Left renal pelvis (tissue), 4 donors: ENCODE data around the gene CRACR2A. TPM values are rescaled to one million over a fixed set of nuclear protein-coding genes. Genes with fewer than 3 reads are reported as not detected.

ENCODE experiments used
- DNase-seq, 4 donors: peaks; one replicate each; pipeline ENCODE4 v3.0.0-alpha.2; 2013; ENCODE audit warnings: low read depth in 4 of 4, low spot score in 3 of 4
- polyA plus RNA-seq, 4 donors: library from polyadenylated mRNA; unstranded; fragments of 120-200 nt; gene quantifications; one replicate each; pipeline ENCODE4 v1.2.1, GENCODE V29; 2013; ENCODE audit not compliant: insufficient read length in 4 of 4

CRACR2A gene, protein sequence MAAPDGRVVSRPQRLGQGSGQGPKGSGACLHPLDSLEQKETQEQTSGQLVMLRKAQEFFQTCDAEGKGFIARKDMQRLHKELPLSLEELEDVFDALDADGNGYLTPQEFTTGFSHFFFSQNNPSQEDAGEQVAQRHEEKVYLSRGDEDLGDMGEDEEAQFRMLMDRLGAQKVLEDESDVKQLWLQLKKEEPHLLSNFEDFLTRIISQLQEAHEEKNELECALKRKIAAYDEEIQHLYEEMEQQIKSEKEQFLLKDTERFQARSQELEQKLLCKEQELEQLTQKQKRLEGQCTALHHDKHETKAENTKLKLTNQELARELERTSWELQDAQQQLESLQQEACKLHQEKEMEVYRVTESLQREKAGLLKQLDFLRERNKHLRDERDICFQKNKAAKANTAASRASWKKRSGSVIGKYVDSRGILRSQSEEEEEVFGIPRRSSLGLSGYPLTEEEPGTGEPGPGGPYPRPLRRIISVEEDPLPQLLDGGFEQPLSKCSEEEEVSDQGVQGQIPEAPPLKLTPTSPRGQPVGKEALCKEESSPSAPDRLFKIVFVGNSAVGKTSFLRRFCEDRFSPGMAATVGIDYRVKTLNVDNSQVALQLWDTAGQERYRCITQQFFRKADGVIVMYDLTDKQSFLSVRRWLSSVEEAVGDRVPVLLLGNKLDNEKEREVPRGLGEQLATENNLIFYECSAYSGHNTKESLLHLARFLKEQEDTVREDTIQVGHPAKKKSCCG
- polyA plus RNA-seq, result 1 to 10 TPM; 1.2 to 1.5 (median 1.3) TPM

DNA sequence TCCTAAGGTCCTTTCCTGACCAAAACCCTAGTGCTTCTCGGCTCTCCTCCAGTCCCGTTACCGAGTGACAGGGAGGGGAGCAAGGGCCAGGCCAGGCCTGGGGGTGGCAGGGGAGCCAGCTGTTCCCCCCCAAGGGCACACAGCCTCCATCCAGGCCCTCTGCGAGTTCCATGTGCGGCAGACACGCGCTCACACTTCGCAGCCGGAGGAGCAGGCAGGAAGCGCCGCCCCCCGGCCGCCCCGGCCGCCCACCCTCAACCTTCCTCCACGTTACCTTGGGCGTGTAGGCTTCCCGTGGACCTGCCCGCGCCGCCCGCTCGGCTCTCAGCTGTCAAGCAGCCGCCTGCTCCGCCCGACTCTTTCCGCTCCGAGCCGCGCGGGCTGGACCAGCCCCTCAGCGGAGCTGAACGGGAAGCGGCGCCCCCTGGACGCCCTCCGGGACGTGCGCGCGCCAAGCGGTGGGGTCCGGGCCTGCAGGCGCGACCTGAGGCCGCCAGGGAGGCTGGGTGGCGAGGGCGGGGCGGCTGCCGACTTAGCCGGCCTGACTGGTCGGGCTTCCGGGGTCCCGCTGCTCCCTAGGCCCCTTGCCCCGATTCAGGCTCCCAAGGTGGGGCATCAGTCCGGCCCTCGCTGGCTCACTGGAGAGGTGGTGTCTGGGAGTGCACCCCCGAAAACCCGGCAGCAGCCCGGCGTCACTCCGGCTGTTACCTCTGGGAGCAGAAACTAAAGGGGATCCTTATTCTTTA is at the start of gene CRACR2A:
Gene CRACR2A (minus strand): TSS at position 369 of the 746 bp plus-strand sequence. CDS start 56,110 bp downstream, outside the sequence.
- peak in 2 of 4 donors; percentile 36 to 50 for DNase-seq

DNA sequence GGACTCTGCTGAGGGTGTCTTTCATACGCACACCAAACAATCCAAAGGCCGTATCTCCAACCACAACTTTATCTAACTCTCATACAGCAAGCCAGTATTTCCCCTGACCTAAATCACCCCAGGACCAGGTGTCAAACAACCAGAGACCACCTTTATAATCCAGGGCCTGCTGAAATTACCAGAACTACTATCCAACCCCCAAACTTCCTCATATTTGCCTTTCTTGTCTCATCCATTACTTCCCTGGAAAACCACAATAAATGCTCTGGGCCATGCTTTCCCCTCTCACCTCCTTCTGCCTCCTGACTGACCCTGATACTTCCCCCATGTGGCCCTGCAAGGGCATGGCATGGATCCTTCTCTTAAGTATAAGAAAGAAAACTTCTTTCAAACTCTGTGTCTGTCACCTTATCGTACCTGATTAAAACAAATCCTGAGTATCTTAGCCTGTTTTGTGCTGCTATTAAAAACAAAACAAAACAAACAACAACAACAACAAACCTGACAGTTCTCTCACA is 44.7 kb upstream of the CRACR2A start:
- no peak for DNase-seq

DNA sequence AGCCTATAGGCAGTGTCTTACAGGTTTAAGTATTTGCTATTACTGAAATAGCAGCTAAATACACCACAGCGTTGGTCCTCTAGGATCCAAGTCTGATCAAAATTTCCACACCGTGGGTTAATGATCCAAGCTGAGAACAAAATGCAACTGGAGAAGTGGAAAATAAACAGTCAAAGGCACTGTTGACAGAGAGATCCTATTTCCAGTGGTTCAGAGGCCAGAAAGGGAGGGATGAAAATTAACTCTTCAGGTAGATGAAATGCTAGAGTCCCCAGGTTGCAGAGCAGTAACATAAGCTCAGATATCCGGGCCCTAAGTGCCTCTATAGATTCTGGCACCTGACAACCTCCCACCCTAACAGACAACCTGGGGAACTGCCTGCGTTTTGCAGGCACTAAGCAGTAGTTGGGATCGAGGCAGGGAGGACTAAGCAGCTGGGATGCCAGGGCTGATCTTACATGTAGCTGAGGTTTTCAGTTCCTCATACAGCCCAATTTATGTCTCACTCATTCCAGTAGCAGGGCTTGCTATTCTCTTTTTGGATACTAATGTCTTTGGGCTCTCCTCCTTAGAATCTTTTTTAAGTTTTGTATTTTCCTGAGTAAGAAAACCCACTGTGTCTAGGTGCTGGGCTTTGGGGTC is 42.7 kb upstream of the CRACR2A start:
- DNase-seq, result peak in 2 of 4 donors; percentile 29 to 61

DNA sequence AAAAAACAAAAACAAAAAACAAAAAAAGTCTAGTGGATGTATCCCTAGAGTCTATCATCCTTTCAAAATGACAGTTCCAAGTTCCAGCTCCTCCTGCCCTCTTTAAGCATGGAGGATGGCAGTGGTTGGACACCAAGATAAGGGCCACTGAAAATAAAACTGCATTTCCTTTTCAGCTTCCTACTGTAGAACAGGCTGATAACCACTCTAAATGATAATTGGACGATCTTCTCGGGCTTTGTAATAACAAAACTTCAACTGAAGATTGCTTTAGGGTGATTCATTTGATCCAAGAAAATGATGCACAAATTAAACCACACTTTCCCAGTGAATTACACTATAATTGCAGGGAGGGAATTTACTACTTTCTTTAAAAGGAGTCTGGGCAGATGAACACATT is 42.2 kb upstream of the CRACR2A start:
- DNase-seq, result no peak

DNA sequence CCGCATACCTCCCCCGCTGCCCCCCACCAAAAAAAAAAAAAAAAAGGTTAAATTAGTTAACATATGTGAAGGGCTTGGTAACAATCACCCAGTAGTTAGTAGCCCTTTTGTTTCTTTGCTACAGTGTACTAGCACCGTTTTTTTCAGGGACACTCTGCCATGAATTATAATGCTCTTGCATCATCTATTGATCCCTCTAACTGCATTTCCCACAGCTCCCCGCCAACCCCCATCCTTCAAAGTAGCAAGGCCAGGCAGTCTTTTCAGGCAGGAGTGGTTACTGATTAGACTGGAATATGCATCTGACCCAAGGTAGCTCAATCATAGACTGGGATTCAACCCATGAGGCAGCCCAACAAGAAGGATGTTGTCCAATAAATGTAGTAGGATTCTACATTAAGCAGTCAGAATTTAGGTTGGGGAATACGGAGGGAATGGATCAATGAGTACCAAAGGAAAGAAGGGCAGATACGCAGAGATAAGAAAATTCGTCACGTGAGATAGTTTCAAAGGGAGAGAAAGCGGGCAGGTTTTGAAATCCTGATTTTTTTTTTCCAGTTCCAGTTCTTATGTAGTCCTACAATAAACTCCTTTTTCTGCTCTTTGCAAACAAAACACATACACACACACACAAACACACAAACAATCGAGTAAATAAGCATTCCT is 39.8 kb upstream of the CRACR2A start:
- DNase-seq, result no peak

DNA sequence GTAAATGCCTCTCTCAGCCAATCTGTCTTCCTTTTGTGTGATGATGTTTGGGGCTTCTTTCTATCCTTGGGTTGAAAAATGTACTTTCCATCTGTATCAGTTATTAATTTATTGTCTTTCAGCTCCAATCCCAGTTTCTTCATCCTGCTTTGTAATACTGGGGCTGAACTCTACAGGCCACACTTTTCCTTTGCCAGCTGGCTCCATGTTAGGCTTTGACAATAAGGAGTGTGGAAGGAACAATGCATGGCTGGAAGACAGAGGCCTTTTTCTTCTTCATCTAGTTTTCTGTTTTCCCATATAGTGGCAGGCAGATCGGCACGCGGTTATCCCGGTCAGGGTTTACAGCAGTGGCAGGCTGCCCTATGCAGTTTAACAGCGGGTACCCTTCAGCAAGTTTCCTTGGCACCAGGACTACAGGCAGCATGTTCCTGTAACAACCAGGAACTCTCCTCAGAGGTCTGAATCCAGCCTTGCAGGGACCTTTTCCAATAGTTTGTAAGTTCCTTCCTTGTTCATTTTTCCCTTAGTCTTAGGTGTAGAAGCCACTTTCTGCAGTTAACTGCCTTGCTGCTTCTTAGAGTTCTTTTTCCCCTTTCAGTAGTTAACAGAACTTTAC is 38.5 kb upstream of the CRACR2A start:
- DNase-seq, result no peak

DNA sequence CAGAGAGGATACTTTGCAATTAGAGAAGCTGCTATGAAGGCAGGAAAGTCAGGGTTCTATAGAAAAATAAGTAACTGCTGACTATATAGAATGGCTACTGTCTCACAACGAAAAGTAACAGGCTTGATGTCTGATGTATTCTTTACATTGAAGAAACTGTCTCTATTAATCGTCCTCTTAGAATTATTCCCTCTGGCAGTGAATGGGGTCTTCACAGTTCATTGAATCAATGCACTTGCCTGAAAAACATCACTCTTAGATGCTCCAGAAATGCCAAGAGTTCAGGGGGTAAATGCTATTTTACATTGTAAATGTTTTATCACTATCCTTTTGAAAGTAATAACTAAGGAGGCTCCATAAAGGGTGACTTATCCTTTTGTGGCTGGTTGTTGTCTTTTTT is 37.7 kb upstream of the CRACR2A start:
- DNase-seq, result no peak

DNA sequence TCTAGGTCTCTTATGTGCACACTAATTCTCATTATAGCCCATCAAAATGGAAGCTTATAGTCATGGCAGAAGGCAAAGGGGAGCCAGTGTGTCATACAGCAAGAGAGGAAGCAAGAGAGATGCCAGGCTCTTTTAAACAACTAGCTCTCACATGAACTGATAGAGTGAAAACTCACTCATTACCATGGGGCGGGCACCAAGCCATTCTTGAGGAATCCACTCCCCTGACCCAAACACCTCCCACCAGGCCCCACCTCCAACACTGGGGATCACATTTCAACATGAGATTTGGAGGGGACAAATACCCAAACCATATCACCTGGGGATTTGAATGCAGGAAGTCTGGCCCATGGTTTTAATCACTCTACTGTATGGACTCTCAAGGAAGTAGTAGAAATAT is 36.9 kb upstream of the CRACR2A start:
- DNase-seq, result no peak

DNA sequence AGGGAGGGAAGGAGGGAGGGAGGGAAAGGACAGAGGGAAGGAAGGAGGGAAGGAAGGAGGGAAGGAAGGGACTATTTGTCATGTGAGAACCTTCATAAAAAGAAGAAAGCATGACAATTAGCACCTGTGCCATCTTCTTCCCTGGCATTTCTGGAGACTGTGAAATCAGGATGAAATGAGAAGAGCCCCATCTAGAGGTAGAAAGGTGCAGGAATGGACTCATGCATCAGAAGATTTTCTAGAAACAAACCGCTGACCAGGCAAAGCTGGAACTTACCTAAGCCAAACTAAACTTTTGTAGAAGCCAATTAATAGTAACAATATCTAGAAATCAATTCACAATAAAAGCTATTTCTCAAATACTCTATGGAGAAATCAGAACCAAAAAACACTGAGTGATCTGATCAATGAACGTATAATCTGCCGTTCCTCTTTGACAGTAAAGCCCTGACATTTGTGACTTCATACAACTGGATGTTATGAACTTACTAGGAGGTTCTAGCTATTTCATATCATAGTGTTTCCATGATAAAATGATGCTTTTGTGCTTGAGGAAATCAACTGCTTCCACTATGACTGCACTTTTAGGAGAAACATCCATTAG is 24.4 kb upstream of the CRACR2A start:
- DNase-seq, result no peak

DNA sequence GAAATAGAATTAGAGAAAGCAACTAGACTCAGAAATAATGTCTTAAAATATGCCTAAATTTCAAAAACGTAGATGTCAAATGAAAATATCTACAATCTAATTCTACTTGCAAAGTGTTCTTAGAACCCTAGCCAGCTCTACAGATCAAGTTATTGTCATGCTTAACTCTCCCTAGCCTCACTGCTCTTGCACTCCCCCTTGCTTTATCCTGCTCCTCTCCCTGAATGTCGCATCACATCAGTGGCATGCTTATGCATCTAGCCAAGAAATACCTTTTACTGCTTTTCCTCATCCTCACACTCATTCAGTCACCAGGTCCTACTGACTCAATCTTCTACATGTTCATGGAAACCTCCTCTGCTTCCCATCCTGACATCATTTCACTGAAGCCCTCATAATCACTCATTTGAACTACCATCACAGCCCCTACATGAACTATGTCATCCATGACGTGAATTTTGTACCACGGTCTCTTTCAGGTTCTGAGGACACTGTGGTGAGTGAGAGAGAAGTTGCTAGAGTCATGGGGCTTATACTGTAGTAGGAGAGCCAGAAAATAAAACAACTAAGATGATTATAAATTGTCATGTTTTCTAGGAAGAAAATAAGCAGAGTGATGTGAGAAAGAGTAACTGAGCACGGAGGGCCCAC is 22.6 kb upstream of the CRACR2A start:
- DNase-seq, result no peak

DNA sequence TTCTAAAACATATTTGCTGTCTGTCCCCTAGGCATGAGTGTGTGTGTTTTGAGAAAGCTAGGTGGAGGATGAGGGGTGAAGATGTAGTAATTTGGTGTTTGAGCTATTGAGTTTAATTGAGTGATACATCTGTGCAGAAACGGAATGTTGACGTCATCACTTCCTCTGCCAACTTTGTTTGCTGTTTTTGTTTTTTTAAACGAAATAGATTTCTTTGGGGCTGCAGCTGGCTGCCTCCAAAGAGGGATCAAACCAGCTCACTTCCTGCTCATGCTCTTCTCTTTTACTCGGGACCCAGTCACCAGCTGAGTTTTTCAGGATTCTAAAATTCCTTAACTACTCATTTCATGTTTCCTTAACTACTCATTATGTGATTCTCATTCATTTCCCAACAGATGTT is 19.5 kb upstream of the CRACR2A start:
- no peak for DNase-seq

DNA sequence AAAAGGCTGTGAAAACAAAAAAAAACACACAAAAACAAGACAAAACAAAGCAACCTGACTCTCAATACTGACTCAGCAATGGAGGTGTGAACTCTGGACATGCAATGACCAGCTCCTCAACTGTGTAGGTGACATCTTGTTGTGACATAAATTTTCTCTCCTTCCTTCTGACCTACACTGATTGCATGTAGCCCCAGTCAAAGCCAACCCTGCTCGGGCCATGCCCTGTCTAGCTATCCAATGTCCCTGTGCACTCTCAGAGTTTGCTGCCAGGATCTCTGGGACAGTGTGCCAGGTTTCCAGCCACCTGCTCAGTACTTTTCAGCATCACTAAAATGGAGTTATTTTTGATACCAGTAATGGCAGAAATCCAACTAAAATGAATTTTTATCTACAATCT is 18.9 kb upstream of the CRACR2A start:
- no peak for DNase-seq

DNA sequence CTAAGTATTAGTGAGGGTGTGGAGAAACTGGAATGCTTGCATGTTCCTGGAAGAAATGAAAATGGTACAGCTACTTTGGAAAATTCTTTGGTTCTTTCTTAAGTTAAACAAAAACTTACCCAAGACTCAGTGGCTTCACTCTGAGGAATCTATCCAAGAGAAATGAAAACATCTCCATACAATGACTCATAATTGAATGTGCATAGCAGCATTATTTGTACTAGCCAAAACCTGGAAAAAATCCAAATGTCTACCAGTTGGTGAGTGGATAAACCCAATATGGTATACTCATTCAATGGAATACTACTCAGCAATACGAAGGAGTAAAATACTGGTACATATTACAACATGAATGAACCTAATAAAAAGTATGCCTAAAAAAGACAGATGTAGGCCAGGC is 18.0 kb upstream of the CRACR2A start:
- DNase-seq, result no peak

DNA sequence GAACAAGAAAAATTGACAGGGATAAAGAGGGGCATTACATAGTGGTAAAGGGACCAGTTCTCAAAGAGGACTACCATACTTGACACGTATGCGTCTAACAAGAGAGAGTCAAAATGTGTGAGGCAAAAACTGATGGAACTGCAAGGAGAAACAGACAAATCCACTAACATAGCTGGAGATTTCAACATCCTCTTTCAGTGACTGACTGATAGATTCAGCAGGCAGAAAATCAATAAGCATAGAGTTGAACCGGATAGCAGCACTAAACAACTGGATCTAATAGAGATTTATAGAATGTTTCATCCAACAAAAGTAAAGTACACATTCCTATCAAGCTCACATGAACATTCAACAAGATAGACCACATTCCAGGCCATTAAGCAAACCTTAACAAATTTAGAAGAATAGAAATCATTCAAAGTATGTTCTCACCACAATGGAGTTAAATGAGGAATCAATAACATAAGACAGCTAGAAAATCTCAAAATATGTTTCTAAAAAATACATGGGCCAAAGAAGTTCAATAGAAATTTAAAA is 16.1 kb upstream of the CRACR2A start:
- DNase-seq, result no peak

DNA sequence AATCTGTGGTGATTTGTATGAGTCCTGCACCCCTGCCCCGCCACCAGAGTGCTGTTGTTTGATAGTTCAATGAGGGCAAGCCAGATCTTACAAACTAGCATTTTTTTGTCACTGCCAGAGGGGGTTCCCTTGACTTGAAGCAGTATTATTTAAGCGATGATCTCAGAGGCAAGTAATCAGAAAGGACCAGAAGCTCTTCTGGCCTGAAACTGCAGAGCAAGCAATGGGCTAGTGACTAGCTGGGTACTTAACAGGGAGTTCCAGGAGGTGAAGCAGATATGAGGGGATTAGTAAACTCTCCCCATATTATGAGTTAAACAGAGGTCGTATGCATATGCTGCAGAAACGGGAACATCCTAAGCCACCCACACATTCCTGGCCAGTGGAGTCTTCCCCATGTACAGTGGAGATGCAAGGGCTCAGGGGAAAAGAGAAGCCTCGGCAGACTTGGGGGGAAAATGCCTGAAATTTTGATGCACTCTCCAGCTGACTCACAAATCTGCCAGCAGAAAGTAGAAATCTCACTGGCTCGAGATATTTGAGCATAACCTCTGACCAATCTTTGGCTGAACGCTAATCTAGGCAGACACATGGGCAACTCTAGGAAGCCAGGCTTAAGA is 8.3 kb upstream of the CRACR2A start:
- DNase-seq, result no peak

DNA sequence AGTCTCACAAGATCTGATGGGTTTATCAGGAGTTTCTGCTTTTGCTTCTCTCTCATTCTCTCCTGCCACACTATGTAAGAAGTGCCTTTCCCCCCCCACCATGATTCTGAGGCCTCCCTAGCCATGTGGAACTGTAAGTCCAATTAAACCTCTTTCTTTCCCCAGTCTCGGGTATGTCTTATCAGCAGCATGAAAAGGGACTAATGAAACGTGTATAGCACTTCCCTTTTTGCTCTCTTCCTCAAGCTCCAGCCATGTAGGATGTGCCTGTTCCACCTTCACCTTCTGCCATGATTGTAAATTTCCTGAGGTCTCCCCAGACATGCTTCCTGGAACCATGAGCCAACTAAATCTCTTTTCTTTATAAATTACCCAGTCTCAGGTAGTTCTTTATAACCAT is 7.0 kb upstream of the CRACR2A start:
- DNase-seq, result no peak

DNA sequence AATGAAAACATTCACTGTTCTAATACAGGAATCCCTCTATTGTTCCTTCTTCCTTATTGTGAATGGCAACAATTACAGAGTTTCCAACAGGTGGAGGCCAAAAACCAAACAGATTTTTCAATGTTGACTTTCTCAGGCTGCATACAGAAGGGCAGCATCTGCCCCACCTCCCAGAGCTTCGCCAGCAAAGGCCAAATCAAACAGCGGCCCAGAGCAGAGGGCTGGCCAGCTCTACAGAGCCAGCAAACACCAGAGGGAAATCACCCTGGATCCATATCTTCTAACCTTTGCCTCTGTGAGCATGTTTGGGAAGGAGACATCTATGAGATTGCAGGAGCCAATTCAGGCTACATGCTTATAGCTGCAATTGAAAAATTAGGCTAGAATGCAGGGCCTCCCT is 4.4 kb upstream of the CRACR2A start:
- DNase-seq, result no peak

DNA sequence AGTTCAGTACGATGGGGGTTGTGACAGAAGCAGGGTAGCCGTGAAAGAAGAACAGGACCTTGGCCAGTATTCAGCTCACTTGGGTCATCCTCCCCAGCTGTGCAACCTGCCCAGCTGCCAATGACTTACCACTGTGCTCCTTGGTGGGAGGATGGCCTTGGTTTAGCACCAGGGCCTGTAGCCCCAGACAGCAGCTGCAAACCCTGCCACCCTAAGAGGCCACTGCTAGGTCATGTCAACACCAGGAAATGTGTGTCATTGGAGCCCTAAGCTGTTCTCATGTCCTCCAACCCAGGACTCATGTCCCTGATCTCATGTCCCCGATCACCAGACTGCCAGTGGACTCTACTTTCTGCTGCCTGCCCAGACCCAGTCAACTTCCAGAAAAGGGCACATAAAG is 3.0 kb upstream of the CRACR2A start:
- no peak for DNase-seq
